Bone marrow (tissue), 2 donors: ENCODE measurements around the gene CEP350.

Source experiments
- DNase-seq, 2 donors: peaks; one replicate each; lab custom pipeline; 2025; lab: John Stamatoyannopoulos, UW

The CEP350 gene

DNA sequence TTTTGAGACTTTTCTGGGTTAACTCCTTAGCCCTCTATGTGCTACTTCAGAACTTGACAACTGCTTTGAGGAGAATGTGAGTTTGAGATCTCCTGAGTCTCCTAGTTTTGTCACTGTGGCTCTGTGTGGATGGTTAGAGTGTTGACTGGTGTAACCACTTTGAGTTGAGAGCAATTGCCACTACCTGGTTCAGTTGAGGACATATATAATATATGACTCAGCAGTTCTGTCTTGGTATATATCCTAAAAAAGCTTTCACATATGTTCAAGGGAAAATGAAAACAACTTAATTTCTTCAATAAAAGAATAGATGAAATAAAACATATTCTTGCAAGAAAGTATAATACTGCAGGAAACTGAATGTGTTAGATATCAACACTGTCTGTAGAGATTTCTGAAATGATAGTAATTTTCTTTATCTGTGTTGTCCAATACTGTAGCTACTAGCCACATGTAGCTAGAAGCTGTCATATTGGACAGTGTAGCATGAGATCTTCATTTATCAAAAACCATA lies 103.3 kb downstream of the CEP350 start:
- no peak for DNase-seq

DNA sequence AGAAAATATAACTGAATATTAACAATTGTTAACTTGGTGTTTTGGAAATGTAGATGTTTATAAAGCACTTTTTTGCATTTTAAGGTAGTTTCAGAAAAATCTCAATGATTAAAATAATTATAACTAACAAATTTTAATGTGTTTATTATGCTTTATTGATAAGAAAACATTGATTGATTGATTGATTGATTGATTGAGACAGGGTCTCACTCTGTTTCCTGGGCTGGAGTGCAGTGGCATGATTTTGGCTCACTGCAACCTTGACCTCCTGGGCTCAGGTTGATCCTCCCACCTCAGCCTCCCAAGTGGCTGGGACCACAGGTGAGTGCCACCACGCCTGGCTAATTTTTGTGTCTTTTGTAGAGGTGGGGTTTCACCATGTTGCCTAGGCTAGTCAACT lies 106.4 kb downstream of the CEP350 start:
- DNase-seq = no peak

DNA sequence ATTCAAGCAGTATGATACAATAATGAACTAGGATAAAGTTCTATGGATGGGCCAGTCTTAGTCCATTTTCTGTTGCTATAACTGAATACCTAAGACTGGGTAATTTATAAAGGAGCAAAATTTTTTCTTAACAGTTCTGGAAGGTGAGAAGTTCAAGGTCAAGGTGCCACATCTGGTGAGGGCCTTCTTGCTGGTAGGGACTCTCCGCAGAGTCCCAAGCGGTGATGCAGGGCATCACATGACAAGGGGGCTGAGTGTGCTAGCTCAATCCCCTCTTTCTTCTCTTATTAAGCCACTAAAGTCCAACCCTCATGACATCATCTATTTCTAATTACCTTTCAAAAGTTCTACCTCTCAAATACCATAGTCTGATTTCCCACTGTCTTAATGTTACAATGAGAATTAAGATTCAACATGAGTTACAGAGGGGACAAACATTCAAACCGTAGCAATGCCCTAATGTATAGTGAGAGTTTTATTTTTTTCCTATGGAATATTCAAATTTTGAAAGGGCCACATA lies 107.9 kb downstream of the CEP350 start:
- no peak for DNase-seq

DNA sequence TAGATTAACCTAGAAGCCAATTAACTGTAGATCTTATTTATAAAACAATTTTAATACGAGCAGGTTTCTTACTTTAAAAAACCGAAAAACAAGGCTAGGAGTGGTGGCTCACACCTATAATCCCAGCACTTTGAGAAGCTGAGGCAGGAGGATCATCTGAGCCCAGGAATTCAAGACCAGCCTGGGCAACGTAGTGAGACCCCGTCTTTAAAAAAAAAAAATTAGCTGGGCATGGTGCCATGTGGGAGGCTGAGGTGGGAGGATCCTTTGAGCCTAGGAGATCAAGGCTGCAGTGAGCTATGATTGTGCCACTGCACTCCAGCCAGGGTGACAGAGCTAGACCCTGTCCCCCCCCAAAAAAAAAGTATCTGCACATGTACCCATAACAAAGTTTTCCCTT lies 110.8 kb downstream of the CEP350 start:
- DNase-seq = no peak

DNA sequence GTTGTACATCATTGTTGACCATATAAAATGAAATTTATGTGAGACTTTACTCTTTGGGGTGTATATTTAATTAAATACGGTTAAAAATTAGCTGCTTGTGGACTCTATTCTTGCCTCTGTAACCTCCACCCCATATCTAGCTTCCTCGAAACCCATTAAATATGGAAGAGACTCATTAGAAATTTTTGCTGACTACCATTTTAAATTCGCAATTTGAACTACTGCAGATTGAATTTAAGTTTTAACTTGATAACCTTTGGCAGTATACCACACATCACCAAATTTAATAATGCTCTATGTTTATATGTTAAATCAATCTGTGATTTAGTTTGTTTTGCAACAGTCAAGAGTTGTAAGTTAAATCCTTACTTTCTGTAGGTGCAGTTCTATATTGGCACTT lies 111.5 kb downstream of the CEP350 start:
- no peak for DNase-seq

DNA sequence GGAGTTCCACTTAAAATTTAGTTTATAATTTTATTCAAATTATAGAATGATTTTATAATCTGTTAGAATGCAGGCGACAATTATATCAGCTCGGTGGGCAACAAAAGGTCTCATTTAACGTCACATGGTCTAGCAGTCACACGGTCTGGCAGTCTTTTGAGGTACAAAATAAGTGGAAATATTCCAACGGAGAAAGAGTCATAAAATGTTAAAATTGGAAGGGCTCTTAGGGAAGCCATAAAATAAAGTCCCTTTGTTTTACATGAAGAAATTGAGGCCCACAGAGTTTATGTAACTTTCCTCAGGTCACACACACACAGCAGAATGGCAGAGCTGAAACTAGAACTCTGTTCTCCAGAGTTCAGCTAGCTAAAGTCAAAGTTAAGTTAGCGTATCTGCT lies 115.7 kb downstream of the CEP350 start:
- no peak for DNase-seq

DNA sequence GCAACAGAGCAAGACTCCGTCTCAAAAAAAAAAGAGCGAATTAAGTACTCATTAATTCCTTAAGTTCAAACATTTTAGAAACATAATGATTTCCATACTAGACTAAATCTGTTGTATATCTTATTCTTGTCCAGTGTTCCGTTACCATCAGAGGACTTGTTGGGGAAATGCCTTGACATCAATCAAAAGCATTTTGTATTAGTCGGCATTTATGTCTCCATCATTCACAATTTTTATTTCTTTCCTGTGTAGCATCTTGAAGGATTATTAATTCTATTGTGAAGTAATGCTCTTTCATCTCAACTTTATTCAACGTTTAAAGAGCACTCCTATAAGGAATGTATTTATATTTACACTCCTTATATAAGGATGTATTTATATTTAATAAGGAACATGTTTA lies 117.1 kb downstream of the CEP350 start:
- DNase-seq = no peak

DNA sequence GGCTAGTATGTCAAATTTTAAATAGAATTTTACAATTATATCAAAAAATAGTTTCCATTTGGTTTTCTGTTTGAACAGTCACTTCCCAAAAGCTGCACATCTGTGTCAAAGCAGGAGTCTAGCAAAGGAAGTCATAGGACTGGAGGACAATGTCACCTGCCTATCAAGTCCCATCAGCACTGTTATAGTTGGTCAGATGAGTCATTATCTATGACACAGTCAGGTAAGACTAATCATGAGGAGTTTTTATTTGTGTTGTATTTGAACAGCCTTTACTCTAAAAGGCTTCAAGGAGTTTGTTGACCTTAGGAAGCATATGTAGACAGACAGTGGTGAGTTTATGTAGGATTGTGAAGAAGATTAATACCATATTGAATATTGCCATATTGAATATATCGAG lies 125.8 kb downstream of the CEP350 start:
- no peak for DNase-seq

DNA sequence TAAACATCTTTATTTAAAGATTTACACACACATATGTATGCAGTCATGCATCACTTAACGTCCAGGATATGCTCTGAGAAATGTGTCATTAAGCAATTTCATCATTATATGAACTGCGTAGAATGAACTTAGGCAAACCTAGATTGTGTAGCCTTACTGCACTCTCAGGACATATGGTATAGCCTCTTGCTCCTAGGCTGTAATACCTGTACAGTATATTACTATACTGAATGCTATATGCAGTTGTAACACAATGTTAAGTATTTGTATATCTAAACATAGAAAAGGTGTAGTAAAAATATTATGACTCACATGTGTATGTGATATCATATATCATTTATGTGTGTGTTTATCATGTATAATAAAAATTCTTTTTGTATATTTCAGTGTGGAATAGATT lies 126.9 kb downstream of the CEP350 start:
- no peak for DNase-seq

DNA sequence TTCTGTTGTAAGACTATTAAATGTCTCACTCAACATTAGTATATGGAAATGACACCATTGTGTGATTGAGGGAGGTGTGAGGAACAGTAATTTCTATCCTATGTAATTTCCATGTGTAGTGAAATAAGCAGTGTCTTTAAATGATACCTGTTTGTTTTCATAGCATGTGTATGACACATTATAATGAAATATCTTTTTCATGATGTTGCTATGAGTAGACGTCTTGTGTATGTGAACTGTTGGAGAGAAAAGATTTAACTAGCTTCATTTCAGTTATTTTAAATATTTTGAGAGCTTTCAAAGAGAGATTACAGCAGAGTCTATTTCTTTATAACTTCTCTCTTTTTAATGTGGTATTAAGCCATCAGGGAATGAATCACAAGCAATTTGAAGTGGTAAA lies 128.6 kb downstream of the CEP350 start:
- DNase-seq = no peak

DNA sequence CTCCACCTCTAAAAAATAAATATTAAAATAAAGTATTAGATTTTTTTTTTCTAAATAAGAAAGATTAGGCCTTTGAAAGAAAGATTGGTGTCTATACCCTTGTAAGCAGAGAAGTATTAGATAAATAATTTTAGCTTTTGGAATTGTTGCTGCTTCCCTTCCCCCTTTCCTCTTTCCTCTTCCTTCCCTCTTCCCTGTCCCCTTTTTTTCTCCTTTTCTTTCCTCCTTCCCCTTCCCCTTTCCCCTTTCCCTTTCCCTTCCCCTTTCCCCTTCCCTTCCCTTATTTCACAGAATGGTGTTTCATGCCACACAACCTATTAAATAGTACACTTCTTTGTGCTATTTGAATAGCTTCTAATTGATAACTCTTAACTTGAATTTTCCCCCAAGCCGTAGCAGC lies 130.3 kb downstream of the CEP350 start:
- no peak for DNase-seq

DNA sequence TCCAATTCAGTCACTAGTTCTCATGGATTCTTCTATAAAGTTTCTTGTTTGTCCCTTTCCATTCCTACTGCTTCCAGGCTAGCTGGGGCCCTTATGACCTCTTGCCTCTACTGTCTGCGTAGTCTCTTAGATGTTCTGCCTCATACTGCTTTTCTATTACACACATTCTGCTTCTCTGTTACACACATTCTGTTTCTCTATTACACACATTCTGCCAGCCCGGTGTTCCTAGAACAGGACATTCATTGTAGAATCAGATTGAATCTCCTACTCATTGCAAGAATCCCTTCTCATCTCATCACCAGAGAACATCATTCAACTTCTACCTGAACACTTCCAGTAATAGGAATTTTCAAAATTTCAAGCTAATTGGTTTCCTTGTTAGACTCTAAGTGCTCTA lies 130.7 kb downstream of the CEP350 start:
- DNase-seq = no peak

DNA sequence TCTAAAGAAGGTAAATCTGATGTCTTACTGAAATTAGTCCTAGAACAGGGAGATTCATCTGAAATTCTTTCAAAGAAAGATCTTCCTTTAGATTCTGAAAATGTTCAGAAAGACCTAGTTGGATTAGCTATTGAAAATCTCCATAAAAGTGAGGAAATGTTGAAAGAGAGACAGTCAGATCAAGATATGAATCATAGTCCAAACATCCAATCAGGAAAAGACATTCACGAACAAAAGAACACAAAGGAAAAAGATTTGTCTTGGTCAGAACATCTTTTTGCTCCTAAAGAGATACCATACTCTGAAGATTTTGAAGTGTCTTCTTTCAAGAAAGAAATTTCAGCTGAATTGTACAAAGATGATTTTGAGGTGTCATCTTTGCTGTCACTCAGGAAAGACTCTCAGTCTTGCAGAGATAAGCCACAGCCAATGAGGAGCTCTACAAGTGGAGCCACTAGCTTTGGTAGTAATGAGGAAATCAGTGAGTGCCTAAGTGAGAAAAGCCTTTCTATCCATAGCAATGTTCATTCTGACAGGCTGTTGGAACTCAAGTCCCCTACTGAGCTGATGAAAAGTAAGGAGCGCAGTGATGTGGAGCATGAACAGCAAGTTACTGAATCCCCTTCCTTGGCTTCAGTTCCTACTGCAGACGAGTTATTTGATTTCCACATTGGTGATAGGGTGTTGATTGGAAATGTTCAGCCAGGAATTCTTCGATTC lies 138.5 kb downstream of the CEP350 start:
- DNase-seq = no peak

DNA sequence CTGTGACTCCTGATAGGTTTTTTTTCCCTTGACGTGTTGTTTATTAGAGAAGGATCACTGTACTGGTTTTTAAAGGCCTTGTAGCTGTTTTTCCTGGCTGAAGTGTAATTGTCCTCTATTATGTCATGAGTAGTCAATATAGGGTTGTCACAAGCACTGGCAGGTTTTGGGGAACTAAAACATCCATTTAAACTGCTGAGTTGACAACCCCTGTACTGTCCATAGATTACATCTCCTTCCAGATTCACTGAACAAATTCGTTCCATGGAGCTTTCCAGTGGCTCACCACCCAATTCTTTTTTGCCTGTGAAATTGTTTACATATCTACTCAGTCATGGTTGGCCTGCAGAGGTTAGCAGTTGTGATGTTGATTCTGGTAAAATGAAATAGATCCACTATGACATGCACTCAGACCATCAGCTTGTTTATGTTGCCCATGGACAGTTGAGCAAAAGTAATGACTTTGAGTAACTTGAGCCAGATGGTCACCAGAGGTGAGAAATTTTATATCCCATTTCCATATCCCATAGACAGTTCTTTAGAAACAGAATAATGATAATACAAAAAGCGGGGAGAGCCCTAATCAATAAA lies 140.2 kb downstream of the CEP350 start:
- no peak for DNase-seq

DNA sequence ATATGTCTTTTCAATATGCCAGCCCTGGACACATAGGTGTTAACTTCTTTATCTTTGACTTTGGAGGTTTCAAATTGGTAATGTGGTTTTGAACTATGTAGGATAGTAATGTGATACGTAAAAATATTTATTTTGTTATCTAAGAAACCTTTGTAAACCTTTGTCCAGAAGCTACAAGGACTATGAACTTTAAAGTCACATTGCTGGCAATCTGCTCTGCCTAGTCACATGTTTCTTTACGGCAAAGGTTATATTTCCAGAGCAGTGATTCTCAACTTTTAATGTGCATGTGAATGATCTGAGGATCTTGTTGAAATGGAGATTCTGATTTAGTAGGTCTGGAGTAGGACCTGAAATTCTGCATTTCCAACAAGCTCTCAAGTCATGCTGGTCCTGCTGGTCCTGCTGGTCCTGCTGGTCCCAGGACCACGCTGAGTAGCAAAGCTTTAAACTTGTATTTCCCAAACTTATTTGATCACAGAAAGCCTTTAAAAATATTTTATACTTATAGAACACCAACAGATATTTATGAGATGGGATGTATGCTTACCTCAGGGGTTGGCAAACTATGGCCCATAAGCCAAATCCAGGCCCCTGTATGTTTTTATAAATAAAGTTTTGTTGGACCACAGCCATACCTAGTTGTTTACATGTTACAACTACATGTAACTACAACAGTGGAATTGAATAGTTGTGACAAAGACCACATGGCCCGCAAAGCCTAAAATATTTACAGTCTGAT lies 142.1 kb downstream of the CEP350 start:
- DNase-seq = no peak

DNA sequence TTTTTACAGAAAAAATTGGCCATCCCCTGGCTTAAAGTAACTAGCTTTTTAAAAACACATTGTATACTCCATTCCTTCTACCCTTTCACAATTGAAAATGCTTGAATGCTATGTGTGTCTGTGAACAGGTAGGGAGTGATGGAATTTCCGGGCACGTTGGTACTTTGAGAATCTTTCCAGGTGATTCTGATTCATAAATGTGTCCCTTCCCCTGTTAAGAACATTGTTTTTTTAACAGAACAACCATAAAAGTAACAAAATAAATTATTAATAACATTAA lies 142.7 kb downstream of the CEP350 start:
- no peak for DNase-seq

DNA sequence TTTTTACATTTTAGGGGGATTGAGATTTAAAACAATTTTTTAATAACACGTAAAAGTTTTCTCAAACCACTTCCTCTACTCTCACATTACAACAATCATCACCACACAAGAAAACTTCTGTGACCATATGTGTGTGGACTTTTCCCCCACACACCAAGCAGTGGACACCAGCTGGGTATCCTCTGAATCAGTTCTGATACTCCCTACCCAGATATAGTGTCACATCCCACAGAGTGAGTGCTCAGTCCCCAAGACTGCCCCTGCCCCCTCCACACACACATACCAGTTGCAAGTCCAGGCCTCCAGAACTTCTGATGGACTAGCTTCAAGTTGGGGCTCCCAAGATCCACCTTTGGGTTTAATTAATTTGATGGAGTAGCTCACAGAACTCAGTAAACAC lies 146.8 kb downstream of the CEP350 start:
- no peak for DNase-seq

DNA sequence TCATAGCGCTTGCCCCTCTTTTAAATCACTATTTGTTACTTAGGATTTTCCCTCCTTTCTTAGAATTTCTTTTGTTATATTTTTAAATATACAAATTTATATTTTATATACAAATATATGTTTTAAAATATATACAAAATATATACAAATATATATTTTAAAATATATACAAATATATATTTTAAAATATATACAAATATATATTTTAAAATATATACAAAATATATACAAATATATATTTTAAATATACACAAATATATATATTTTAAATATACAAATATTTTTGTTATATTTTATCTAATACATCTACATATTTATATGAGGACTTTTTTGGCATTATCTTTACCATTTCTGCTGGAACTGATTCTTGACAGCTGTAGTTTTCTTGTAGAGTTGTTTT lies 149.2 kb downstream of the CEP350 start:
- DNase-seq = no peak

DNA sequence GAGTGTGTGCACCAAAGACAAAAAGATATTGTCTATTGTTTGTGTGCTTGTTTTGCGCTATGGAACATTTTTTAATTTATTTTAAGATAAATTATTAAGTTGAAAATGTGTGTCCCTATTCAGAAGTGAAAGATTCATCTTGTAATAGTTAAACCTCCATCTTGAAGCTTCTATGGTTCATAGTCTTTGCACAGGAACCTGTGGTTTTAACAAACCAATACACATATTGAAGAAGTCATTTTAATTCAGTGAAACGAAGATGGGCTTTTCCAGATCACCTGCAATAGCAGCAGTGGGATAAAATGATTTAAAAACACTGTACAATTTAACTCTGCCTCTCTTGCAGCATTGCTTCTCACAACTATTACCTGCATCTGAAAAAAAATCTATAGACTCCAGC lies 157.5 kb downstream of the CEP350 start:
- no peak for DNase-seq

DNA sequence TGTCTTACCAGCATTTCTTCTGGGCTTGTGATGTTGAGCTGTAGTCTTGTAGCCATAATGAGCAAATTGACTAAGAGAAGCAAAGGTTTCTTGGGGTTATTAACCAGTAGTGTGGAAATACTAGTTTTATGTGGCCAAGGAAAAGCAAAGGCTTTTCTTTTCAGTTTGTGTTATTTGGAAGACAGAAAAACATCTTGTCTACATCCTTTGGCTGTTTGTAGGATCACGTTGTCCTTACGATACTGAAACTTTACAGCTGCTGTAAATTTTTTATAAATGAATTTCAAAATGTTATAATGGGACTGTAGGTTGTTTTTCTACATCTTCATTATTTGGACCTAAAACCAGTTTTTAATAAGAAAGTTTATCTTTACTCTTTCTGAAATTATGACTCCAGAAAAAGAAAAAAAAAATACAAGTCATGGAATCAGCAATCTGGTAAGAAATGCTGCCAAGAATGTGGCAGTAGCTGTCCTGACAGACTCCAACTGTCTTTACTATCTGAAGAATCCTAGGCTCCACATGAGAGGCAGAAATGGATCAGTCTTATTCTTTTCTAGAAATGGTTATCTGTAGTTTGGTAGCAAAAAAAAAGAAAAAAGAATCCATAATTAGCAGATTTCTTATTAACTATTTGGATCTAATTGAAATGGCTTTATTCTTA lies 158.5 kb downstream of the CEP350 start:
- DNase-seq = no peak

DNA sequence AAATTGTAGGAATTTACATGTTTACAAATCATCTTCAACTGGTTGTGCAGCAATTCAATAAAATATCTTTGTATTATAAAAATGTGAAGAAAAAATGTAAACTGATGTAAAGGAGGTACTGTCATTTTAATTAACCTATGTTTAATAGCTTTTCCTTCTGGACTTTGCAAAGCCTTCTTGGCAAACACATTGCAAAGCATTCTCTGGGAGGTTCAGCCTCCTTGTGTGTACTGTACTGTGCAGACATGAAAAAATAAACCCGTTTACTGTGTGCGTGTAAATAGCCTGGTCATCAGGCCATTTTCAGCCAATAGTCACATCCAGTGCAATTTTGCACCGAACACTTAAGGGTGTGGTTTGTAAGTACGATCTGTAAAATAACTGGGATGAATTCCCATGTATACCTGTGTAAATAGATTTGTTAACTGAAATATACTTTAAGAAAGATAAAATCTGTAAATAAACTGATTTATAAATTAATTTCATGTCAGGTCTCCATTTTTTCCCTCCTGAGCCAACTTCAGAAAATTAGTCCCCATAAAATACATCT lies 159.9 kb downstream of the CEP350 start:
- DNase-seq = no peak

DNA sequence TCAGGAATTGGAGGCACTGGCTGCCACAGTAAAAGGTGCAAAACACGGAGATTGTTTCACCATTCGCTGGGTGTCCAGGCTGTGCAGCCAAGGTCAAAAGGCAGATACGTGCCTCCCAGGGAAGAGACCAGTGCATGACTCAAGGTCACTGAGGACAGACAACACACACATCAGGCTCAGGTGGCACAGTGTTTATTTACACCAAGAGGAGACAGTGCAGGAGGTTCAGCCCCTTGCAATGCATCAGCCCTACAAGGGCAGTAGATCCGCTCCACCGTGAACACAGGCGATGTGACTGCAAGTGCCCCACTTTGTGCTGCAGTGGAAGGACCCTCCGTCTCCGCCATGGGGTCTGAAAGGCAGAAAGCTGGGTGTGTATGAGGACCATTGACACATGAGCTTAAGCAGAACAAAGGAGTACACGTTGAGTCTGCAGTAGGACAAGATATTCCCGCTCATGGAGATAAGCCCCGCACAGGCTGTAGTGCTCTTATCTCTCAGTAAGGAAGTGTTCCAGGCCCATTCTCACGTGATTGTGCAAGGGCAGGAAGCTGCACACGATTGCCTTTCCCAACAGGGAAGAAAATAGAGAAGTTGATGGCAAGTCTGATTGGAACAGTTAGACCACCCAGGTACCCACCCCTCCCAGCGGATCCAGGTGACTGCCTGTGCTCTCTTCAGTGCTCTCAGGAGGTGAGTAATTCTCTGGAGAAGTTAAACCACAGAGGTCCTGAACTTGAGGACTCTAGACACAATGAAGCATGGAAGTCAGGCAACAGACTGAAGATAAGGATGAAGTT lies 162.6 kb downstream of the CEP350 start:
- DNase-seq = no peak
